ENCODE data around the gene NMS. TPM values are rescaled to one million over a fixed set of nuclear protein-coding genes. Genes with fewer than 3 reads are reported as not detected.

The NMS gene
- total and polyA plus RNA-seq, 10 of the 15 experiments (the other 5 are each of a cell fraction or from before 2014, with no cell fraction given), result not detected

- intact Hi-C loops (cut with micrococcal nuclease; ENCODE audit: unreplicated experiment), result no loop called here
- no peaks in the 10 kb centered on the region for H3K4me1 ChIP-seq (ENCODE audit: control insufficient read depth, insufficient read depth, low read length)
- DNase-seq (ENCODE audit: low read depth, low spot score) (no peak), FAIRE-seq (no peak), ATAC-seq (no peak)
- BruUV-seq (replicated peaks), result no TSS peak
- H3K27me3 ChIP-seq (replicated peaks in 1 of 2; ENCODE audit: control insufficient read depth in 2 of 2, insufficient read depth in 2 of 2, low read length in 1 of 2), result no peaks in the 10 kb centered on the region
- ChIA-PET POLR2A (no interaction called here), SMC1A (ENCODE audit: uncharacterized antibody, unreplicated experiment) (no interaction called here), CTCF (no interaction called here), RAD21 (ENCODE audit: unreplicated experiment) (no interaction called here)
- H3K9me3 ChIP-seq (replicated peaks; ENCODE audit: control insufficient read depth, insufficient read depth, low read length), result peaks cover 1% of the 10 kb centered on the region; the same call in 1 of the 3 replicates
- no peaks in the 10 kb centered on the region for H3K79me2 ChIP-seq (ENCODE audit: control insufficient read depth, insufficient read depth, low read length)
- TF ChIP-seq CBX3 (IDR thresholded peaks at IDR 0.05; ENCODE audit: borderline replicate concordance, low read depth) (no peak), HCFC1 (IDR thresholded peaks at IDR 0.05; ENCODE audit: low read length) (no peak), ATF3 (IDR thresholded peaks at IDR 0.05; ENCODE audit: borderline replicate concordance, extremely low read depth, low read depth, low read length) (no peak), ZNF274 (IDR thresholded peaks at IDR 0.05; ENCODE audit: insufficient read depth, insufficient read length) (no peak), MYB (IDR thresholded peaks at IDR 0.05; ENCODE audit: borderline replicate concordance, low read depth, low read length) (no peak), ZBTB11 (CRISPR knock-in tag; IDR thresholded peaks at IDR 0.05) (no peak), CHD2 (IDR thresholded peaks at IDR 0.05; ENCODE audit: borderline replicate concordance, low read depth, low read length) (no peak), BHLHE40 (IDR thresholded peaks at IDR 0.05; ENCODE audit: borderline replicate concordance in 1 of 2, low read depth in 2 of 2, low read length in 1 of 2) (no peak), NFYA (IDR thresholded peaks at IDR 0.05; ENCODE audit: borderline replicate concordance, low read depth, low read length) (no peak), SMAD1 (IDR thresholded peaks at IDR 0.05; ENCODE audit: low read depth, partially characterized antibody) (no peak), MEF2B (IDR thresholded peaks at IDR 0.05; ENCODE audit: partially characterized antibody, poor library complexity, severe bottlenecking) (no peak), ESRRA (IDR thresholded peaks at IDR 0.05; ENCODE audit: low read length) (no peak), CEBPZ (IDR thresholded peaks at IDR 0.05; ENCODE audit: low read depth, low read length) (no peak)
- H3K9ac ChIP-seq (ENCODE audit: control insufficient read depth, insufficient read depth, low read length), result no peak overlapping the region
- no peak overlapping the region for H3K4me2 ChIP-seq (ENCODE audit: control insufficient read depth, insufficient read depth)
- no peaks in the 10 kb centered on the region for H4K20me1 ChIP-seq (ENCODE audit: control insufficient read depth, insufficient read depth)
- in situ Hi-C loops (cut with MboI), result no loop called here
- no peaks in the 10 kb centered on the region for H3K36me3 ChIP-seq (ENCODE audit: control insufficient read depth in 2 of 2, insufficient read depth in 2 of 2, low read length in 1 of 2)
- WGBS (ENCODE audit: insufficient coverage, insufficient replicate concordance, low lambda C conversion rate, missing lambda C conversion rate), result 8% methylated on average over 2 of the region's 2 CpGs
- no peak overlapping the region for H3K27ac ChIP-seq (ENCODE audit: control insufficient read depth, insufficient read depth)
- no peak overlapping the region for H3K4me3 ChIP-seq
- no peak overlapping the region for H2AFZ ChIP-seq (ENCODE audit: control insufficient read depth, low read depth, low read length)
Measured at GRCh38 chr2:100502782-100503181, 32.5 kb downstream of the NMS start.
